ENCODE data around the gene NUP93.

Gene NUP93

DNA sequence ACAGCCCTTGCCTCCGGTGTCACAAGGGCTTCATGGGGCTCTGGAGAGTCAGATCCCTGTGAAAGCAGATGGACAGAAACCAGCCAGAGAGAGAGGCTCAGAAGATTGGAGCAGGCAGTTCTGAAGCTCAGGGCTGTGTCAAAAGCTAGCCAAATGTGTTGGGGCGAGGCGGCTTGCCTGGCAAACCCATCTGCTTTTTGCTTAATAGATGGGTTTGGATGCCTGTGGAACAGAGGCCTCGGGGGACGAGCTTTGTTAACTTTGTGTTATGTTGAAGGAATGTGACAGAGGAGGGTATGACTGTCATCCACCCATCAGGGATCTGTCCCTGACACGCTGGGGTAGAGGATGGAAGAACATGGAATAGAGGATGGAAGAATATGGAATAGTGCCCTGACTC lies 114.1 kb downstream of the NUP93 start:
- Histone ChIP-seq H3K4me3 (ENCODE audit: insufficient read depth, low read depth, low read length) (no peak overlapping the region), H3K36me3 (ENCODE audit: control insufficient read depth, insufficient read depth, low read length) (peaks cover 11% of the 10 kb centered on the region)

DNA sequence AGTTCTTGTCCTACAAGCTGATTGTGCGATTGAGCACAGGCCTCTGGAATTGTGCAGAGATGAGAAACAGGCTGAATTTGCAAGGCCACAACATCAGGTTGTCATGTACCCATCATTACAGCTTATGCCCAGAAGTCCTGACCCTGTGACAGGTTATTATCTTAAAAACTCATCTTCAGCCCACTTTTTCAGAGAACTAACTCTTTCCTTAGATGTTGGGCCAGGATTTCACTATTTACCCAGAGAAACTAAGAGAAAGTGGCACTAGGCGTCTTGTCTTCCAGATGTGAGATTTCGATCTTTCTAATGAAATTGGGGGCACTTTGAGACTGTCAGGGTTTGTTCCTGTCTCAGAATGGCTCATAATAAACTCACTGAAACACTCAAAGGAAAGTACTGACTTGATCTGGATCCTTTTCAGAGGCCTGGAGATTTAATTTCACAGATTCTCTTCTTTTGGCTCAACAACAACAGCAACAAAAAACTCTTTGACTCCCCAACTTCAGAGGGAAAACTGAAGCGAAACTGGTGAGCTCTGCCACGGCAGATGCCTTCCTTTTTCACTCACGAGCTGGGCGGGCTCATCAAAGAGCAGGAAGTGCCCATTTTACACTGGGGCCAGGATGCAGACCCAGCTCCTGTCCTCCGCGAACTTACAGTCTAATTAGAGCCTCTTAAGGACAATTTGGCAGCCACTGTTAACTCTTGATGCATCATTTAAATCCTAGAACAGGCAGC lies 117.4 kb downstream of the NUP93 start:
- 92% methylated on average over 9 of the region's 9 CpGs for WGBS, 2 experiments
- Histone ChIP-seq H3K27ac (ENCODE audit: insufficient read depth, low read depth, low read length, poor library complexity, severe bottlenecking) (no peak overlapping the region), H3K36me3 (ENCODE audit: control insufficient read depth, insufficient read depth, low read length) (peaks cover 3% of the 10 kb centered on the region), H3K27me3 (ENCODE audit: control insufficient read depth, insufficient read depth, low read length, poor library complexity, severe bottlenecking) (no peaks in the 10 kb centered on the region), H3K4me1 (ENCODE audit: control insufficient read depth, insufficient read depth, low read length) (peaks cover 27% of the 10 kb centered on the region), H3K4me3 (ENCODE audit: insufficient read depth, low read depth, low read length) (no peak overlapping the region), H3K9me3 (ENCODE audit: control insufficient read depth, low read length) (no peaks in the 10 kb centered on the region)

More for the DNA sequence above, 114.1 kb downstream of the NUP93 start:
- no peak overlapping the region for H3K27ac ChIP-seq (ENCODE audit: insufficient read depth, low read depth, low read length, poor library complexity, severe bottlenecking)
- no peaks in the 10 kb centered on the region for H3K9me3 ChIP-seq (ENCODE audit: control insufficient read depth, low read length)
- 93 to 95% methylated on average over 6 of the region's 6 CpGs for WGBS, 2 experiments
- H3K4me1 ChIP-seq (ENCODE audit: control insufficient read depth, insufficient read depth, low read length) = peaks cover 8% of the 10 kb centered on the region
- no peaks in the 10 kb centered on the region for H3K27me3 ChIP-seq (ENCODE audit: control insufficient read depth, insufficient read depth, low read length, poor library complexity, severe bottlenecking)

DNA sequence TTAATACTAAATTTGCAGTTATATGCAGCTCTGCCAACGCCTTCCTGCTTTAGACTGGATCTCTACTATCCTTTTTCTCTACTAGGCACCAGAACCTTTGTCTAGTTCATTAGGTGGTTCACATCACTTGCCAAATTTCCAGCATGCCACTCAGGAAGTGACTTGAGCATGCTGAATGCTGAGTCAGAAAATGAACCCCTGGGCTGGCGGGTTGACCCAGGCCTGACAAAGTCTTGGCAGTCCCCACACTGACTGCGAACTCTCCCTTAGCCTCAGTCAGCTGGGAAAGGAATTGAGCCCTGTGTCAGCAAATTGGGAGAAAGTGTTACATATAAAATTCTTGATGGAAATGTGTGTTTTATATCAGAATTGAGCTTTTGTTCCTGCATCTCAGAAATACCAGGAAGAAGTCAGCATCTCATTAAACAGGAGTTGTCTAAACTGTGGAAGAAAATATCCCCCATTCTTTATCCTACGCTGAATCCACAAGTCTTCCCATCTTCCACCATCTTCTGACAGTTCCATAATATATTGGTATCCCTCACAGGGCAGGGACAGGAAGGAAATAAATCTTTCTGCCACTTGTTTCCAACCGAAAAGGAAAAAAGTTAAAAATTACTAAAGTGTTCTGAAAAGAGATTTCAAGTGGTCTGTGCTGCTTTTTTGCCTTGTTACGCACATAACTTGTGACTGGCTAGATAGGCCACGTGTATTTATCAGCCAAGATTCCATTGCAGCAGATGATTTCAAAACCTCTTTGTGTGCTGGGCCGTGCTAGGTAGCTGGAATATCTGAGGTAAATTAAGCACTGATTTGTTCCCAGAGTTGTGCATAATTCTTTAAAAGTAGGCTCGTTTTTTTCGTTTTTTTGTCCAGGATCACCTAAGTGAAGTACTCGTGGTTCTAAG lies 118.4 kb downstream of the NUP93 start:
- peaks cover 3% of the 10 kb centered on the region for H3K36me3 ChIP-seq (ENCODE audit: control insufficient read depth, insufficient read depth, low read length)
- no peaks in the 10 kb centered on the region for H3K9me3 ChIP-seq (ENCODE audit: control insufficient read depth, low read length)
- WGBS, 2 experiments = 89 to 92% methylated on average over 11 of the region's 11 CpGs
- H3K27me3 ChIP-seq (ENCODE audit: control insufficient read depth, insufficient read depth, low read length, poor library complexity, severe bottlenecking) = no peaks in the 10 kb centered on the region
- peaks cover 28% of the 10 kb centered on the region for H3K4me1 ChIP-seq (ENCODE audit: control insufficient read depth, insufficient read depth, low read length)
- no peak overlapping the region for H3K4me3 ChIP-seq (ENCODE audit: insufficient read depth, low read depth, low read length)
- H3K27ac ChIP-seq (ENCODE audit: insufficient read depth, low read depth, low read length, poor library complexity, severe bottlenecking) = peak overlapping the region; percentile 28

DNA sequence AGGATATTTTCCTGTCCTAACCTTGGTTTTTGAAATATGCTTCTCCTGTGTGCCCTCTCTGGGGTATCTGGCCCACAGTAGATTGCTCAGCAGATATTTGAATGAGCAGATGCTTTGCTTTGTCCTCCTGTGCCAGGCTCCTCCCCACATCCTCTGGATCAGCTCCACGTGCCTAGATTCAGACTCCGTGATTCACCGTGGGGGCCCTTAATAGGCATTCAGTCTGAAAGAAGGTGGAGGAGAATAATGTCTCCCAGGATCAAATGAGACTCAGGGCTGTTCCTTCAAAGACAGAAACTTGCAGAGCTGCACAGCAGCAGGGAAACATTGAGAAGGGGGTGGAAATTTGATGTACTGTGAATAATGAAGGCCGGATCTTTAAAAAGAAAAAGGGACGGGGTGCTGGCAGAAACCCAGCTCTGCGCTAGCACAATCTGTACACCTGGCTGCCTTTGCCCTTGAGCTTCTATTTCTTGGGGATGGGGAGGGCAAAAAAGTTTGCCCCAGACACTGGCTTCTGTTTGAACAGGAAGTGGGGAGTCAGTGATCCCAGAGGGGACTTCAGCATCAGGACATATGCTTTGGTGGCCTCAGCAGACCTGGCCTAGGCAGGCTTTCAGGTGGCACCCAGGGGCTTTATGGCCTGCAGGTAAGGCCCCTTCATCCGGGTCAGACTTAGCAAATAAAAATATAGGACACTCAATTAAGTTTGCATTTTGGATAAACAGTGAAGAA lies 119.2 kb downstream of the NUP93 start:
- H3K36me3 ChIP-seq (ENCODE audit: control insufficient read depth, insufficient read depth, low read length) = peaks cover 1% of the 10 kb centered on the region
- no peaks in the 10 kb centered on the region for H3K9me3 ChIP-seq (ENCODE audit: control insufficient read depth, low read length)
- H3K27ac ChIP-seq (ENCODE audit: insufficient read depth, low read depth, low read length, poor library complexity, severe bottlenecking) = no peak overlapping the region
- no peaks in the 10 kb centered on the region for H3K27me3 ChIP-seq (ENCODE audit: control insufficient read depth, insufficient read depth, low read length, poor library complexity, severe bottlenecking)
- no peak overlapping the region for H3K4me3 ChIP-seq (ENCODE audit: insufficient read depth, low read depth, low read length)
- 66 to 67% methylated on average over 7 of the region's 7 CpGs for WGBS, 2 experiments
- H3K4me1 ChIP-seq (ENCODE audit: control insufficient read depth, insufficient read depth, low read length) = peaks cover 28% of the 10 kb centered on the region

DNA sequence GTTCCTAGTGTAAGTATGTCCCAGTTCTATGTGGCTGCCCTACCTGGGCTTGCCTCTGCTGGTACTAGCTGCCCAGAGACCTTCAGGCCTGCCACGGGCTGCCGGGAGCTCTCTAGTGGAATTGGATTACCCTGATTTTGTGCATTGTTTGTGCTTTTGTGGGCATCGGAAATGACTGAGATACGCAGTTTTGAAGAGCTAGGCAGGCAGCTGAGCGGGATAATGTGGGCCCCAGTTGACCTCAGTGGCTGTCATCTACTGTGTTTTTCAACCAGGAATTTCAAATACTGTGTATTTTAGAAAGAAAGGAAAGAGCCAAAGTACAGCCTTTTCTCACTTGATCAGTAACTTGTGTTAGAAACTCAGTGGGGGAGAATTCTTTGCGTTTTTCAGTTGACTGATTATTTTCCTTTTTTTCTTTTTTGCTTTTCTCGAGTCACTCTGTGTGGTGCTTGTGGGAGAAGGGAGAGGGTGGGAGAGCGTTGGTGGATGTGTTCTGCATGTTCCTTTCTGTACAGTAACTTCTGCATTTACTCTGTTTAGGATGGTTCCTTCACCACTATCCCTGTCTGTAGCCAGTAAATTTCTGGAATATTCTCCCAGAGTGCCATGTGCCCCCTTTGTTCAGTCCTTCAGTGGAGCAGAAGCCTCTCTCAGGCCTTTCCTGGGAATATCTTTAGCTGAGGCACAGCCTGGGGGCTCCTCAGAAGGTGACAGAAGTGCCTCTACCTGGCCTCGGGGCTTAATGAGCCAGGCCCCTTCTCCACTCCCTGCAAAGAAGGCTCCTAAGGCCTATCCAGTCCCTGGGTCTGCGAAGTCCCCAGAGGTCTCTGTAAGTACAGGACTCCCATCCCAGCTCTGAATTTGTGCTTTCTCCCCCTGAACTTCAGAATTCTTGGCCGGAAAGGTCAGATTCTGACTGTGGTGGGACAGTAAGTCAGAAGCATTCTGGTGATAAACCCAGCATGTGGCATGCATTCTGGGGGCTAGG lies 120.1 kb downstream of the NUP93 start:
- Histone ChIP-seq H3K36me3 (ENCODE audit: control insufficient read depth, insufficient read depth, low read length) (no peaks in the 10 kb centered on the region), H3K9me3 (ENCODE audit: control insufficient read depth, low read length) (no peaks in the 10 kb centered on the region), H3K27me3 (ENCODE audit: control insufficient read depth, insufficient read depth, low read length, poor library complexity, severe bottlenecking) (no peaks in the 10 kb centered on the region), H3K4me3 (ENCODE audit: insufficient read depth, low read depth, low read length) (no peak overlapping the region), H3K27ac (ENCODE audit: insufficient read depth, low read depth, low read length, poor library complexity, severe bottlenecking) (no peak overlapping the region), H3K4me1 (ENCODE audit: control insufficient read depth, insufficient read depth, low read length) (peaks cover 28% of the 10 kb centered on the region)
- 82 to 87% methylated on average over 11 of the region's 11 CpGs for WGBS, 2 experiments

DNA sequence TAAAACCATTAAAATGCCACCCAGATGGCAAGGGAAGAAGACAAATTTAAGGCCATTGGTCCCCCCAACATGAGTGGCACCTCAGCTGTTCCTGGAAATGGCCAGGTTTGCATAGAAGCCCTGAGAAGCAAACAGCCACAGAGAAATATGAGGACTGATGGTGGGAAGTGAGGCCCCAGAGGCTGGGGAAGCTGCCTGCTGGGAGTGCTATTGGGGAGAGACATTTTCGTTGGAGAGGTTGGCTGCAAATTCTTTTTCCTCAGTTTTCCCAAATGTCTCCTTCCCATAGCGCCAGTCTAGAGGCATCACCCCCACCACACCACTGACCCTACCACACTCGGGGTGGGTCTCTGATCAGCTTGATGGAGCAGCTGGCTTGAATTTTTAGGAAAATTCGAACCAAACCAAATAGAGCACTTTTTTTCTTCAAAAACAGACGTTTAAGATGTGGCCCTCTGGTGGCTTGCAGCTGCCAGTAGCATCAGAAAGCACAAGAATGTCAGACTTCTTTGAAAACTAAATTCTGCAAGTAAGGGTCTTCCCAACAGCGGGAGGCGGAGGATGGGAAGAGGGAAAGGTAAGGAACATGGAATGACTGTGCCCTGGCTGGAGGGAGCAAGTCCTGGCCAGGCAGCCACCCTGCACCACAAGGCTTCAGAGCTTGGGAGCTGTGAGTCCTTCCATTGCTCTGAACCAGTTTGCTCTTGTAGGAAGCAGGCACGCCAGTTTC lies 121.9 kb downstream of the NUP93 start:
- Histone ChIP-seq H3K4me3 (ENCODE audit: insufficient read depth, low read depth, low read length) (no peak overlapping the region), H3K36me3 (ENCODE audit: control insufficient read depth, insufficient read depth, low read length) (no peaks in the 10 kb centered on the region), H3K27ac (ENCODE audit: insufficient read depth, low read depth, low read length, poor library complexity, severe bottlenecking) (no peak overlapping the region), H3K9me3 (ENCODE audit: control insufficient read depth, low read length) (no peaks in the 10 kb centered on the region), H3K27me3 (ENCODE audit: control insufficient read depth, insufficient read depth, low read length, poor library complexity, severe bottlenecking) (no peaks in the 10 kb centered on the region), H3K4me1 (ENCODE audit: control insufficient read depth, insufficient read depth, low read length) (peaks cover 28% of the 10 kb centered on the region)
- 65 to 67% methylated on average over 8 of the region's 8 CpGs for WGBS, 2 experiments

DNA sequence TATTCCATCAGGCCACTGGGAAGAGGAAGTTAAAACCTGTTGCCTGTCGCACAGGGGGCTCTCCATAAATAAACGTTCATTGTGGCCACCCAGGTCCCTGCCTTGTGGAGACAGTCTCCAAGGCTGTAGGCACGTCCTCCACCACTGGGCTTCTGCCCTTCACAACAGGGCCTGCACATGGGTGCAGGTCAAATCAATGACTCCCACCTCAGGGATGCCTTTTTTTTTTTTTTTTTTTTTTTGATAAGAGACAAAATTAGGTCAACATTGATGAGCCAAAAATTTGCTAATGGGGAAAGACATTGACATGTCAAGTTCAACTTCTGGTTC lies 122.4 kb downstream of the NUP93 start:
- no peaks in the 10 kb centered on the region for H3K9me3 ChIP-seq (ENCODE audit: control insufficient read depth, low read length)
- no peak overlapping the region for H3K4me3 ChIP-seq (ENCODE audit: insufficient read depth, low read depth, low read length)
- H3K27ac ChIP-seq (ENCODE audit: insufficient read depth, low read depth, low read length, poor library complexity, severe bottlenecking) = no peak overlapping the region
- H3K4me1 ChIP-seq (ENCODE audit: control insufficient read depth, insufficient read depth, low read length) = peaks cover 28% of the 10 kb centered on the region
- no peaks in the 10 kb centered on the region for H3K36me3 ChIP-seq (ENCODE audit: control insufficient read depth, insufficient read depth, low read length)
- WGBS, 2 experiments = 81 to 91% methylated on average over 3 of the region's 3 CpGs
- H3K27me3 ChIP-seq (ENCODE audit: control insufficient read depth, insufficient read depth, low read length, poor library complexity, severe bottlenecking) = no peaks in the 10 kb centered on the region

DNA sequence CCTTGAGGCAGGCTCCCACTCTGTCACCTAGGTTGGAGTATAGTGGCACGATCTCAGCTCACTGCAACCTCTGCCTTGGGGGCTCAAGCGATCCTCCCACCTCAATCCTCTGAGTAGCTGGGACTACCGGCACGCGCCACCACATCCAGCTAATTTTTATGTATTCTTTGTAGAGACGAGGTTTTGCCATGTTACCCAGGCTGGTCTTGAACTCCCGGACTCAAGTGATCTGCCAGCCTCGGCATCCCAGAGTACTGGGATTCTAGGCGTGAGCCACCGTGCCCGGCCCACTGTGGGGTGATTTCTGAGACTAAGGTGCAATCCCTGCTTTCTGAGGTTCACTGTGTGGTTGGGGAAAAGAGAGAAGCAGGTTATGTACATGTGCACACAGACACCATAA lies 123.0 kb downstream of the NUP93 start:
- 94 to 97% methylated on average over 11 of the region's 11 CpGs for WGBS, 2 experiments
- no peaks in the 10 kb centered on the region for H3K27me3 ChIP-seq (ENCODE audit: control insufficient read depth, insufficient read depth, low read length, poor library complexity, severe bottlenecking)

DNA sequence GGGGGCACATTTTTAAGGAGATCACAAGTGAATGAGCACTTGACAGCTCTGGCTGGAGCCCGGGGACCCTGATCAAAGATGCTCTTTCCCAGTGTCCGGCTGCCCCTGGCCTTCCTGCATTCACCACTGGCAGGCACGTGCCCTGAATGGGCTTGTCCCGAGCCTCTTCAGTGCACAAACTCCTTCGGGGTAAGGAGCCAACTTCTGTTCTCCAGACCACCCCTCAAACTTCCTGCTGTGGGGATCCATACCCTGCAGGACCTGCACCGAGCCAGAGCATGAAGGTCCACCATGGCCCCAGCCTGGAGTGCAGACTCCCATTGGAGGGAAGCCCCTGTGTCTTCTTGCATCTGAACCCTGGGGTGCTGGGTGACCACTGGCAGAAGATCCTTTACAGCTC lies 125.3 kb downstream of the NUP93 start:
- Histone ChIP-seq H3K4me3 (ENCODE audit: insufficient read depth, low read depth, low read length) (no peak overlapping the region), H3K27me3 (ENCODE audit: control insufficient read depth, insufficient read depth, low read length, poor library complexity, severe bottlenecking) (no peaks in the 10 kb centered on the region), H3K36me3 (ENCODE audit: control insufficient read depth, insufficient read depth, low read length) (no peaks in the 10 kb centered on the region), H3K27ac (ENCODE audit: insufficient read depth, low read depth, low read length, poor library complexity, severe bottlenecking) (no peak overlapping the region), H3K4me1 (ENCODE audit: control insufficient read depth, insufficient read depth, low read length) (peaks cover 10% of the 10 kb centered on the region), H3K9me3 (ENCODE audit: control insufficient read depth, low read length) (no peaks in the 10 kb centered on the region)
- 90 to 93% methylated on average over 6 of the region's 6 CpGs for WGBS, 2 experiments

More for the DNA sequence above, 123.0 kb downstream of the NUP93 start:
- H3K36me3 ChIP-seq (ENCODE audit: control insufficient read depth, insufficient read depth, low read length) = no peaks in the 10 kb centered on the region
- H3K4me3 ChIP-seq (ENCODE audit: insufficient read depth, low read depth, low read length) = no peak overlapping the region
- H3K9me3 ChIP-seq (ENCODE audit: control insufficient read depth, low read length) = no peaks in the 10 kb centered on the region
- H3K27ac ChIP-seq (ENCODE audit: insufficient read depth, low read depth, low read length, poor library complexity, severe bottlenecking) = no peak overlapping the region
- H3K4me1 ChIP-seq (ENCODE audit: control insufficient read depth, insufficient read depth, low read length) = peaks cover 28% of the 10 kb centered on the region
